HepG2 (cell line): ENCODE measurements around the gene PTCH1. TPM values are rescaled to one million over a fixed set of nuclear protein-coding genes. Genes with fewer than 3 reads are reported as not detected.

Experiments used
- ATAC-seq: fragments of 200-7000 bp; cut with Tn5 transposase; 3 replicates; pipeline ENCODE4 v1.9.1; 2020; ENCODE audit warnings: mild to moderate bottlenecking, moderate library complexity
- BruUV-seq: library from RNA; stranded (reverse); fragments of 400-500 nt; replicated peaks from 2 replicates; lab custom pipeline; 2021; lab: Mats Ljungman, UMichigan
- CTCF ChIA-PET: fragments of 300-600 bp; formaldehyde crosslinking; extraction: SDS; loops from one replicate; lab custom pipeline; 2021; ENCODE audit warnings: low total read pairs, inconsistent platforms, low intra/inter-chr PET ratio; lab: Yijun Ruan, JAX
- POLR2A ChIA-PET: fragments of 350-600 bp; sonication (Branson Sonifier 250); formaldehyde crosslinking; loops from one replicate; lab custom pipeline; 2020; ENCODE audit warnings: antibody characterized with exemption, inconsistent platforms; lab: Yijun Ruan, JAX
- DNase-seq: peaks from one replicate; pipeline ENCODE4 v3.0.0-alpha.2; 2015; ENCODE audit warnings: low spot score
- FAIRE-seq: peaks from 3 replicates; lab custom pipeline; 2011; peaks lifted over from hg19 to GRCh38; lab: Jason Lieb, UNC
- H2AFZ ChIP-seq: one replicate; pipeline ENCODE4 v1.6.1; 2011; ENCODE audit warnings: low read length, inconsistent platforms
- H3K27ac ChIP-seq: fragments of 300-600 bp; 3 replicates; pipeline ENCODE4 v1.8.0; 2011; ENCODE audit warnings: mixed run types, mild to moderate bottlenecking, mixed read lengths, low read length, inconsistent platforms; ENCODE audit not compliant: insufficient read depth; ENCODE audit errors: extremely low read length
- H3K27me3 ChIP-seq, 2 experiments: fragments of 200-600 bp in 1 of 2; 2 replicates in 1 of 2; 3 replicates in 1 of 2; pipeline versions ENCODE4 v1.6.0 to v1.8.0; 2011; ENCODE audit warnings: low read length in 2 of 2, mild to moderate bottlenecking in 2 of 2, moderate library complexity in 2 of 2, inconsistent platforms in 1 of 2; ENCODE audit not compliant: insufficient read depth in 2 of 2, control insufficient read depth in 1 of 2
- H3K36me3 ChIP-seq, 2 experiments: fragments of 200-600 bp in 1 of 2; replicated peaks in 1 of 2; 2 replicates in 1 of 2; 3 replicates in 1 of 2; pipeline versions ENCODE4 v1.5.1 to v1.8.0; 2011; ENCODE audit warnings: low read length in 2 of 2, inconsistent platforms in 1 of 2; ENCODE audit not compliant: insufficient read depth in 2 of 2, control insufficient read depth in 1 of 2
- H3K4me1 ChIP-seq: 2 replicates; pipeline ENCODE4 v1.5.1; 2012; ENCODE audit warnings: low read length, inconsistent platforms; ENCODE audit not compliant: insufficient read depth
- H3K4me2 ChIP-seq: 2 replicates; pipeline ENCODE4 v1.6.0; 2011; ENCODE audit warnings: low read depth, low read length, inconsistent platforms
- H3K4me3 ChIP-seq, 3 experiments: fragments of 200-600 bp in 1 of 3; sonication (generic), shearing (Covaris generic) in 1 of 3; replicated peaks in 1 of 3; 2 replicates each; pipeline ENCODE4 v1.5.1; 2011 to 2016; ENCODE audit warnings: low read length in 3 of 3, inconsistent platforms in 2 of 3, low read depth in 2 of 3, mild to moderate bottlenecking in 2 of 3, control low read depth in 1 of 3, mixed read lengths in 1 of 3; ENCODE audit not compliant: insufficient read depth in 1 of 3
- H3K79me2 ChIP-seq: one replicate; pipeline ENCODE4 v1.6.1; 2011; ENCODE audit warnings: low read length, inconsistent platforms; ENCODE audit not compliant: insufficient read depth
- H3K9ac ChIP-seq: 2 replicates; pipeline ENCODE4 v1.6.0; 2011; ENCODE audit warnings: mild to moderate bottlenecking, low read depth, low read length, inconsistent platforms; ENCODE audit not compliant: insufficient read depth
- H3K9me3 ChIP-seq: 2 replicates; pipeline ENCODE4 v1.5.1; 2012; ENCODE audit warnings: mild to moderate bottlenecking, low read length
- H4K20me1 ChIP-seq: 2 replicates; pipeline ENCODE4 v1.6.0; 2011; ENCODE audit warnings: inconsistent platforms, mild to moderate bottlenecking, low read length, moderate library complexity; ENCODE audit not compliant: insufficient read depth
- GTF3A ChIP-seq: sonication (generic); formaldehyde crosslinking; conservative IDR thresholded peaks from 2 replicates; pipeline ENCODE4 v1.4.0; 2020; ENCODE audit warnings: mild to moderate bottlenecking, missing genetic modification reagents
- HNF1A ChIP-seq, 2 experiments: sonication (generic) in 1 of 2; formaldehyde crosslinking in 1 of 2; IDR thresholded peaks; 2 replicates each; pipeline versions ENCODE4 v1.4.0 to v1.6.1; 2016 to 2020; ENCODE audit warnings: borderline replicate concordance in 1 of 2, low read depth in 1 of 2, mild to moderate bottlenecking in 1 of 2, missing genetic modification reagents in 1 of 2
- STAG1 ChIP-seq: sonication (generic); formaldehyde crosslinking; IDR thresholded peaks from 2 replicates; pipeline ENCODE4 v1.4.0; 2020; ENCODE audit warnings: missing genetic modification reagents
- ZNF383 ChIP-seq: sonication (generic); formaldehyde crosslinking; IDR thresholded peaks from 2 replicates; pipeline ENCODE4 v1.4.0; 2020; ENCODE audit warnings: missing genetic modification reagents, mild to moderate bottlenecking, borderline replicate concordance
- WGBS: methylation state at CpG from one replicate; pipeline ENCODE4 v1.1.6; 2017; ENCODE audit warnings: low lambda C conversion rate; 5-methylcytosine and 5-hydroxymethylcytosine counted together
- in situ Hi-C: cut with HindIII; loops from 2 replicates; pipeline ENCODE4 v1.10.0; 2017; ENCODE audit warnings: low pct_unique_long_range_greater_than_20kb; ENCODE audit not compliant: extremely low pct_ligation_motif_present
- intact Hi-C: fragments of 100-400 bp; cut with micrococcal nuclease; formaldehyde crosslinking; loops from one replicate; pipeline ENCODE4 v1.10.0; 2022; ENCODE audit not compliant: unreplicated experiment
- polyA plus RNA-seq, 8 experiments: library from polyadenylated mRNA; depleted of rRNA in 3 of 8; stranded (reverse) in 7 of 8; unstranded in 1 of 8; fragments of >200 nt; fragmentation: Illumina TruSeq in 4 of 8; extraction: Trizol in 4 of 8; gene quantifications; 2 replicates each; pipeline versions ENCODE4 v1.2.1 to v1.2.3, GENCODE V29; 2011 to 2016; ENCODE audit warnings: low read depth in 4 of 8, missing spikeins in 1 of 8, mixed read lengths in 1 of 8; ENCODE audit not compliant: insufficient read depth in 1 of 8
- total RNA-seq, 5 experiments: library from RNA; depleted of rRNA; stranded (reverse); fragments of >200 nt; fragmentation: Illumina TruSeq; extraction: Trizol; gene quantifications; 2 replicates each; pipeline ENCODE4 v1.2.3, GENCODE V29; 2016; ENCODE audit warnings: low read depth in 1 of 5
- TF ChIP-seq, protein P1 (sequence below): sonication (generic); formaldehyde crosslinking; IDR thresholded peaks from 2 replicates; pipeline ENCODE4 v1.5.0; 2020; ENCODE audit warnings: missing genetic modification reagents

The PTCH1 gene
- total and polyA plus RNA-seq, 2 of the 13 experiments (the other 11 are each of a cell fraction or from before 2014, with no cell fraction given), result 2.8 to 3.9 TPM

DNA sequence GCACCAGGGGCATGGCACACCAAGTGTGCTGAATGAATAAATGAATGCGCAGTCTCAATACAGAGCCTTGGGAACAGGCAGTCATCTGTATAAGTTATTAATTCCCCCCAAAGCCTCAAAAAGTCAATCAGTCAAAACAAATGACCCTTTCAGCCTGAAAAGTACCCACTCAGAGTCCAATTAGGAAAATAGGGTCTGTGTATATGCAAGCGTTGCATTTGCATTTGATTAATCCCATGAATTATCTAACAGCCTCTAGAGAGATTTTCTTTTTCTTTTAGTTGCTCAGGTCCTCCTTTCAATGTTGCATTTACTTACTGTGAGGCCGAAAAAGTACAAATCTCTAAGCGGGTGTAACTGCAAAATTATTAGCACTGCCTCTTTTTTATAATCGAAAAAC is 23.4 kb downstream of the PTCH1 start (continued):
- TF ChIP-seq, protein P1, sequence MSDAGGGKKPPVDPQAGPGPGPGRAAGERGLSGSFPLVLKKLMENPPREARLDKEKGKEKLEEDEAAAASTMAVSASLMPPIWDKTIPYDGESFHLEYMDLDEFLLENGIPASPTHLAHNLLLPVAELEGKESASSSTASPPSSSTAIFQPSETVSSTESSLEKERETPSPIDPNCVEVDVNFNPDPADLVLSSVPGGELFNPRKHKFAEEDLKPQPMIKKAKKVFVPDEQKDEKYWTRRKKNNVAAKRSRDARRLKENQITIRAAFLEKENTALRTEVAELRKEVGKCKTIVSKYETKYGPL (CRISPR knock-in tag), result no peak
- no peak for TF ChIP-seq HNF1A (IDR thresholded peaks at IDR 0.05; ENCODE audit: low read depth)
- TF ChIP-seq HNF1A (CRISPR knock-in tag; IDR thresholded peaks at IDR 0.05; ENCODE audit: borderline replicate concordance), result no peak

DNA sequence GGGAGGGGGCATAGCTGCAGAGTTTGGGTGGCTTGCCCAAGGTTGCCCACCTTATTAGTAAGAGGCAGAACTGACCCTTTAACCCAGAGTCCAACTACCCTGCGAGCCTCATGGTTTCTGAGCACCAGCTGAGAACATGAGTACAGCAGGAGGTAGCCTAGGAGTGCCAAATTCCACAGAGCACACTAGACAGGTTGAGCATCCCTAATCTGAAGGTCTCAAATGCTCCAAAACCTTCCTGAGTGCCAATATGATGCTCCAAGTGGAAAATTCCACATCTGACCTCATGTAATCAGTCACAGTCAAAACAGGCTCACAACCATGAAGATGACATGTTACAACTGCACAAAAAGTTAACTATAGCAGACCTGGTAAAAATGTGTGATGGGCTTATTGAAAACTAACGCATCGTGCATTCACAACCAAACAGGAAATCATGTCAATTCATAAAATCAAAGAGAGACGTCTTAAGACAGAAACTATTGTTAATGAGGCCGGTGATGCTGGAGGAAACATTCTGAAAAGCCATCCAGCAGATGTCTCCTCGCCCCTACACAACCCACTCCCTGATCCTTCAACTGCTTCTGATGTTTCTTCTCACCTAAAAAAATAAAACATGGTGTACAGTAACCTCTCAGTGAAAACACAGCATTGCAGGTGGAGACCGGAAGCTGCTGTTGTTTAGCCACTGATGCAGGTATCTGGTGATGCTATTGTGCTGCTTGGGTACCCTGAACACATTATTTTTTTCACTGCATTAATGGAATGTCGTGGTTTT is 25.0 kb downstream of the PTCH1 start:
- Histone ChIP-seq H3K9ac (no peak overlapping the region), H3K27ac (no peak overlapping the region), H3K9me3 (no peaks in the 10 kb centered on the region), H4K20me1 (no peaks in the 10 kb centered on the region), H3K4me1 (peaks cover 7% of the 10 kb centered on the region; the same call in 1 of the 2 replicates), H3K79me2 (peaks cover 3% of the 10 kb centered on the region), H3K4me2 (no peak overlapping the region), H2AFZ (no peak overlapping the region), H3K36me3 (peaks cover 0 to 11% of the 10 kb centered on the region in 2 experiments; a peak in 2 of 5 replicates), H3K27me3 (no peaks in the 10 kb centered on the region), H3K4me3 (no peak overlapping the region)
- CTCF ChIA-PET, result no interaction called here
- FAIRE-seq (no peak), DNase-seq (no peak), ATAC-seq (no peak)
- POLR2A ChIA-PET, result no interaction called here
- no TSS peak for BruUV-seq
- TF ChIP-seq STAG1 (peak; percentile 18; the same call in 1 of the 2 replicates), ZNF383 (CRISPR knock-in tag) (no peak), GTF3A (CRISPR knock-in tag) (no peak)
- intact Hi-C loops (no loop called here), in situ Hi-C loops (no loop called here)
- 93% methylated on average over 8 of the region's 8 CpGs for WGBS
